Mammary epithelial cell (primary cell): ENCODE results near the gene CHRM4.

ENCODE experiments used
- CTCF ChIP-seq, 2 donors: IDR thresholded peaks in 1 of 2; conservative IDR thresholded peaks in 1 of 2; 2 replicates each; pipeline ENCODE4 v1.5.1; 2011 to 2012; ENCODE audit warnings: inconsistent platforms in 2 of 2, low read length in 2 of 2, mild to moderate bottlenecking in 2 of 2, control low read depth in 1 of 2, low read depth in 1 of 2; ENCODE audit not compliant: insufficient read depth in 1 of 2; ENCODE audit errors: extremely low read depth in 1 of 2
- EZH2 ChIP-seq: IDR thresholded peaks from 2 replicates; pipeline ENCODE4 v1.6.1; 2012; ENCODE audit warnings: low read length, inconsistent platforms, borderline replicate concordance

GRCh38 chr11:46413760-46414465 lies 22.3 kb upstream of the CHRM4 start:
- TF ChIP-seq EZH2 = no peak
- no peak for TF ChIP-seq CTCF (conservative IDR thresholded peaks at IDR 0.05 in 1 of 2, IDR thresholded peaks at IDR 0.05 in 1 of 2; ENCODE audit: extremely low read depth in 1 of 2, insufficient read depth in 1 of 2, low read depth in 1 of 2, low read length in 2 of 2)
